ENCODE data around the gene CHAD.

Gene CHAD

DNA sequence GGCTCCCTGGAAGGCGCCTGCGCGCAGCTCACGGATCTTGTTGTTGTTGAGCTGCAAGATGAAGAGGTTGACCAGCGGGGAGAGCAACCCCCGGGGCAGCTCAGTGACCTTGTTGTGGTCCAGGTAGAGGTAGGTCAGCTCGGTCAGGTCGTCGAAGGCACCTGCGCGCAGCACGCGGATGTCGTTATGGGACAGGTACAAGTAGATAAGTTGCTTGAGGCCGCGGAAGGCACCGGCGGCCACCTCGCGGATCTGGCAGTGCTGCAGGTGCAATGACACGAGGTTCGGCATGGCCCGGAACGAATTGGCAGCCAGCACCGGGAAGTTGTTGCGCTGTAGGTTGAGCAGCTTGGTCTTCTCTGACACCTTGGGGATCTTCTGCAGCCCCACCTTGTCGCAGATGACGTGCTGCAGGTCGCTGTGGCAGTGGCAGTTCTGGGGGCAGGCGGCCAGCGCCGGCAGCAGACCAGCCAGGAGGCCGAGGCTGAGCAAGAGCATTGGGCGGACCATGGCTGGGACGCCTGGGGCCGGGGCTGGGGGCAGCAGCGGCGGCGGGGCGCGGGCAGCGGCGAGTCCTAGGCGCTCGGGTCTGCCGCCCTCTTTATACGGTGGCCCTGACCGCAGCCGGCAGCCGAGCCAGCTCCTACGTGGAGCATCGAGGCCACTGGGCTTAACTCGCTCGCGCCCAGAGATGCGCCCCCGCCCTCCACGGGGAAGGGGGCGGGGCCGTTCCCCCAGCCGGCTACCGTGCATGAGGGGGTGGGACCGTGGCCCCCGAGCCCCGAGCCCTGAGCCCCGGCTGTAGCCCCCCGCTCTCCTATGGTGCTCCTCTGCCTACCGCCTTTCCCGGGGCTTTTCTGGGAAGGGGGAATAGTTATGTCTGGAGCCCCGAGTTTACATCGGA is at the start of gene CHAD:
Gene CHAD (minus strand): TSS at position 577 of the 904 bp plus-strand sequence. CDS start 67 bp downstream, at position 510.
- DNase-seq: peak; percentile 52

GRCh38 chr17:50517504-50518383 is 49.1 kb upstream of the CHAD start:
- DNase-seq: no peak

DNA sequence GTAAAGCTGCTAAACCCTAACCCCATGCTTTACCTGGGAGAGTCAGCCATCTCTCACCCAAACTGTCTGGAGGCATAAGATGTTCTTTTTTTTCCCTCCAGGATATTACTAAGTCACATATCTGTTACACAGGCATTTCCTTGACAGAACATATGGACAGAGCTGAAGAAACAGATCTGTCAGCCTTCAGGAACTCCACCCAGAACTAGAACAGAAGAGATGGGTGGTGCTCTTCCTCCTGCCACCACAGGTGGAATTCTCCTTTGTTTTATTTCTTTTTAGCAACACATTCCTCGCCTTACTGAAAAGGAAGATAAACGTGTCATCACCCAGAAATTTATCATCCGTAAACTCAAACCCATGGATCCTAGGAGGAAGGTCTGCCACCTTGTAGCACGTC is 48.3 kb upstream of the CHAD start:
- DNase-seq: no peak

DNA sequence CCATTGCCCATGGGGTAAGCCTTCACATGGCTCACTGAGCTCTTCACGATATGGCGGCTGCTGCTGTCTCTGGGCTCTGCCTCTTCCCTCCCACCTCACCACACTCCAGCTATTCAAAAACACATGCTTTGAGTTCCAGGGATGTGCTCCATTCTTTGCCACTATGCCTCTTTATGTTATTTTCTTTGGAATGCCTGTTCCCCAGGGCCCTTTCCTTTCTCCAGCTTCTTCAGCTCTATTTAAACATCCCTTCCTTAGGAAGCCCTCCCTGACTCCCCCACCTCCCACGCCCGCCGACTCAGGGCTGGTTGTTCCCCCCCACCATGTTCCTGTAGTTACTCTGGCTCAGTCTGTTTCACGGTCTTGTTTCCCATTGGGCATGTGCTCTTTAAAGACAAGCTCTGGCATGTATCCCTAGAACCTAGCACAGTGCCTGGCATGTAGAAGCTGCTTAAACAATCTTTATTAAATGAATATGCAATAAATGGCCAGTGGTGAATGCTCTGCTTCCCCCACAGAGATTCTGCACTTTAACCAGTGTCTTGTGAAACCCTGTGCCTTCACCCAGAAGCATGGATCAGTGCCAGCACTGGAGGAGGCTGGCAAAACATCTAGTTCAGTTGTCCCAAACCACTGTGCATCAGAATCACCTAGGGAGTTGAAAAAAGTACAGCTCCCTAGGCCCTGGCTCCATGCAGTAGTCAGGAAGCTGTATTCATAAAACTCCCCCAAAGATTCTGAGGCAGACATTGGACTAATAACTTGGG is 46.4 kb upstream of the CHAD start:
- peak; percentile 48 for DNase-seq

DNA sequence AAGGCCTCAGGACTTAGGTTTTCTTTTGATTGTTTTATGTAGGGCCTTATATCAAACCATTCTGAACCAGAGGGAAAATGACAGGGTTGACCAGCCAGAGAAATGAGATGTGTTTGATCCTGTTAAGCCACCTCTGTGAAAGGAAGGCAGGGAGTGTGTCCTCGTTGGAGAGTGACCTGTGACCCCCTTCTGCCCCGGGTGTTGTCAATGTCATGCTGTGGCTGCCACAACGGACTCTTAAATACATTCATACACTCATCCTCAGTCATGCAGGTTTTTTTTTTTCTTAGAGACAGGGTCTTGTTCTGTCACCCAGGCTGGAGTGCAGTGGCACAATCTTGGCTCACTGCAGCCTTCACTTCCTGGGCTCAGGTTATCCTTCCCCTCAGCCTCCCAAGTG is 45.7 kb upstream of the CHAD start:
- no peak for DNase-seq

GRCh38 chr17:50513495-50513894 is 44.8 kb upstream of the CHAD start:
- no peak for DNase-seq

DNA sequence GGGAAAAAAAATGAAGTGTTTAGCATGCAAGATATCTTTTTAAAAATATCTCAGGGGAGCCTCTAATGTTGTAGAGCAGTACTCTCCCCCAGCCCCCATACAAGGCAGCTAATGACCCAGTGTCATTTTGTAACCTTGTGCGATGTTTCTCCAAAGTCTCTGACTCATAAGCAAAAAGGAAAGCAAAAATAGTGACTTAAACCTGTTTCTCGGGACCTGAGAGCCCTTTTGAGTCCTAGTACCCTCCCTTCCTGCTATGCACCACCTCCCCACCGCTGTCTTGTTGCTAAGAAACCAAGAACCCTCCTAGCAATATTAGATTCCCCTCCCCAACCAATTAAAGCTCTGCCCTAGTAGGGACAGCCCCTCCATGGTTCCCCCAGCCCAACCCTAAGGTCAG is 42.4 kb upstream of the CHAD start:
- DNase-seq: no peak

DNA sequence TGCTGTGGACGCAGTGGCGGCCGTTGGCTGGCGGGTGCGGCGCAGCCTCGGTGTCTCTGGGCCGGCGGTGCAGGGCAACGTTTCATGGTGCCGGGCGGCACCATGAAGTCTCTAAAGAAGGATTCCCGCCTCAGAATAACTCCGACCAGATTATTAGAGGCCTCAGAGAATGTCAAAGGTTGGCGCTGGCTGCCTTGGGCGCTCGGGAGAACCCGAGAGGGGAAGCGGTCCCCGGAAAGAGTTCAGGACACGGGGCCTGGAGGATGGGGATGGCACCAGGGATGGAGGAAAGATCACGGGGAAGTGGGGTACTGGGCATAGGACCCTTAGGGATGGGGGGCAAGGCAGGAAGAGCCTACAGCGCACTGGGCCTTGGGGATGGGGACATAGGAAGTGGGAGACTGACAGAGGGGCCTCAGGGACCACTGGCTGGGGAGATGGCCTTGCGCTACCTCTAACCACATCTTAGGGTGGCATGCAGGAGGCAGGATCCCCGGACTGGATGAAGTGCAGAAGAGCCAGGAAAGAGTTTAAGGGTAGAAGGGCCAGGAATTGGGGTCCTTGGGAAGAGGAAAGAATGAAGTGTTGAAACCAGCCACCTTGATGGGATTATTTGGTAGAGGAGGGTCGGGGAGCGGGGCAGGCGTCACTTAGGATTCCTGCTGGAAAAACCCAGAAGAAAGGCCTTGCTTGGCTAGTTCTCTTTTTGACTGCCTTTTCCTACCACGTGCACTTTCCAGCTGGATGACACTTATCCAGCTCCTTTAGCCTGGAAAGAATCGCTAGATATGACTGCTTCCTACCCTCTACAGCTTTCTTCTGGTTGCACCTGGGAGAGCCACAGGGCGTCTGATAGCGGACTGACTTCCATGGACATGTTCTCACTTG is 40.1 kb upstream of the CHAD start:
- DNase-seq: no peak

- DNase-seq: peak; percentile 91
Measured at GRCh38 chr17:50507871-50508572, 39.3 kb upstream of the CHAD start, which contains the start of gene MYCBPAP. TSS of gene MYCBPAP (plus strand) at chr17:50508439. CDS start at chr17:50508675, 236 bp downstream.

DNA sequence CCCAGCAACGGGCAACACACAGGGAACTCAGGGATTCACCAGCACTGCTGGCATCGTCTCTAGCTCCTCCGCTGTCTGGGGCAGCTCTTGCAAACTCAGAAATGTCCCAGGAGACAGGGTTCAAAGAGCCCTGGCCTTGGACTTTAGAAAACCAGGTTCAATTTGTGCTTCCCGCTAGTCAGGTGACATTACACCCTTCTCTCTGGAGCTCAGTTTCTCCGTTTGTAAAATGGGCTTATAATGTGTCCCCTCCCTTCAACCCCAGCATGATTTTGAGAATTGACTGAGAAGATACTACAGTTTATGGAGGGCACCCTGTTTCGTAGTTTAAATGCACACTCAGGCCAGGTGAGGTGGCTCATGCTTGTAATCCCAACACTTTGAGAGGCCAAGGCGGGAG is 37.6 kb upstream of the CHAD start:
- DNase-seq: no peak

GRCh38 chr17:50505591-50506130 is 37.0 kb upstream of the CHAD start:
- DNase-seq: no peak

GRCh38 chr17:50502301-50502990 is 33.8 kb upstream of the CHAD start:
- DNase-seq: no peak

DNA sequence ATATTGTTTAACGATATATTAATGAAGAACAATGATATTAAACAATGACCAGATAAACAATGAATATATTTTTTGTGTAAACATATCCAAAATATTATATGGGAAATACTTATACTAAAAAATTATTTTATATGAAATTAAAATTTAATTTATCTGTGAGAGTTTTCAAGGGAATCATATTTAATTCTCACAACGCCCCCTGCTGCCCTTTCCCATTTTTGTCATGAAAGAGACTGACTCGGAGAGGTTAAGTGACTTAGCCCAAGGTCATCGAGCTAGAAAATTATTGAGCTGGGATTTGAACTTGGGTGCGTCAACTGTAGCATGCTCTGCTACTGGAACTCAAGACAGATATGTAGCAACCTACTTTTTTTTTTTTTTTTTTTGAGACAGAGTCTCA is 32.4 kb upstream of the CHAD start:
- DNase-seq: peak; percentile 66

- DNase-seq: no peak
Measured at GRCh38 chr17:50499721-50500120, 31.0 kb upstream of the CHAD start.

GRCh38 chr17:50499270-50499669 is 30.6 kb upstream of the CHAD start:
- DNase-seq: no peak

- DNase-seq: no peak
Measured at GRCh38 chr17:50498021-50498874, 29.6 kb upstream of the CHAD start.

DNA sequence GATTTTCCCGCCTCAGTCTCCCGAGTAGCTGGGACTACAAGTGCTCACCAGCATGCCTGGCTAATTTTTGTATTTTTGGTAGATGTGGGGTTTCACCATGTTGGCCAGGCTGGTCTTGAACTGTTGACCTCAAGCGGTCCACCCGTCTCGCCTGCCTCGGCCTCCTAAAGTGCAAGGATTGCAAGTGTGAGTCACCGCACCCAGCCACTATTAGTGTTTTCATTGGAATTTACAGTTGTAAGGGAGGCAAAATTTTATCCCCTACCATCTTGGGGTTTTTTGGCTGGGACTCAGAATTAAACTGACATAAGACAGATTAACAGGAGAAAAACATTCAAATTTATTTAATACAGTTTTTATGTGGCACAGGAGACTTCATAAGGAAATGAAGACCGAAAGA is 27.2 kb upstream of the CHAD start:
- no peak for DNase-seq

GRCh38 chr17:50495217-50495823 is 26.6 kb upstream of the CHAD start:
- DNase-seq: no peak

DNA sequence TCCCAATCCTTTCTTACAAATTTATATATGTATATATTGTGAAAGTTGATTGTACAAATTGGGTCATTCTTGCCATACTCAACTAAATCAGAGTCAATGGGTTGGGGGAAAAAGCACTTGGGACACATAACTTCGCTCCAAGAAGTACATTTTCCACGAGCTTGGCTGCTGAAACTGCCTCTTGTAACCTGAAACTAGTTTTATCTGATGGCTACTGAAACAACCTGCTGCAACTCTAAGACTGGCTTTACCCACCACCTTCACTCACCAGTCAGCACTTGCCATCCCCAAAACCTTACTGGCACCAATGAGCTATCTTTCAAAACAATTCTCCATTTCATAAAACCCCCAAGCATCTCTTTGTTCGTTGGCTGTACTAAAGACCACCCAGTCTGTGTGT is 25.1 kb upstream of the CHAD start:
- DNase-seq: no peak
